Stimulated activated CD4-positive, alpha-beta T cell treated with anti-CD3 and anti-CD28 coated beads, Interleukin-1b, Interleukin-23, amount 100 ng/mL, for 24 hours (primary cell): ENCODE data around the gene NF2.

Experiments
- DNase-seq, 4 experiments: peaks; one replicate each; pipeline ENCODE4 v3.0.0-alpha.2; 2020; ENCODE audit warnings: low read depth in 4 of 4, low spot score in 1 of 4

Gene NF2

DNA sequence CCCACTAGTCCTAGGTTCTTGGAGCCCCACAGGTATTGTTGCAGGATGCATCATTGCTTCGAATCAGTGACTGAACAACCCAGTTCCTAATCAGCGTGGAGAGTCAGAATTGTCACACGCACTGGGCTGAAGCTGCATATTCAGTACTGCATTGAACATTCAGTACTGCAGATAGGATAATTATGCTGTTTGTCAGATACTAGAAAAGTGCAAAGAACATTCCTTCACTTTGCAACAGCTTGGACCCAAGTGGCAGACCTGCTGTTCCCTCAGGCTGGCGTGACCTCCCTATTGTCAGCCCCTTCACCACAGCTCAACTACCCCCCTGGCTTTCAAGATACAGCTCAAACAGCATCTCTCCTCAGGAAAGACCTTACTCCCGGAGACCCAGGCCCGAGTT lies 27.6 kb downstream of the NF2 start:
- DNase-seq, result no peak

- DNase-seq, result no peak
Observed at GRCh38 chr22:29631725-29632124, 28.3 kb downstream of the NF2 start.

DNA sequence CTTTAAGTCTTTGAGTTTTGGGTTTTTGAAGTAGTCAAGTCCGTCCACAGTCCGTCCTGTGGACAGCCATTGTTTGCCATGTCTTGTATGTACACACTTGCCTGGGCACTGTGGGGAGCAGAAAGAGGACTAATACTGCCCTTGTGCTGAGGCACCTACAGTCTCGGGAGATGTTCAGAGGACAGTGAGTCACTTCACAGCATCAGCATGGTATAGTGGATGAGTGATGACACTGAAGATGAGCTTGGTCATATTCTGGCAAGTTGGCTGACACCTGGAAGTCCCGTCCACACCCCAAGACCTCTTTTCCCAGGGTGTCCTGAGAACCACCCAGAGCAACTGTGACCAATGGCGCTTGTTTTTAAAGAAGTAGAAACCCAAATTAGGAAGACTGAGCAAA lies 29.2 kb downstream of the NF2 start:
- DNase-seq, result no peak

DNA sequence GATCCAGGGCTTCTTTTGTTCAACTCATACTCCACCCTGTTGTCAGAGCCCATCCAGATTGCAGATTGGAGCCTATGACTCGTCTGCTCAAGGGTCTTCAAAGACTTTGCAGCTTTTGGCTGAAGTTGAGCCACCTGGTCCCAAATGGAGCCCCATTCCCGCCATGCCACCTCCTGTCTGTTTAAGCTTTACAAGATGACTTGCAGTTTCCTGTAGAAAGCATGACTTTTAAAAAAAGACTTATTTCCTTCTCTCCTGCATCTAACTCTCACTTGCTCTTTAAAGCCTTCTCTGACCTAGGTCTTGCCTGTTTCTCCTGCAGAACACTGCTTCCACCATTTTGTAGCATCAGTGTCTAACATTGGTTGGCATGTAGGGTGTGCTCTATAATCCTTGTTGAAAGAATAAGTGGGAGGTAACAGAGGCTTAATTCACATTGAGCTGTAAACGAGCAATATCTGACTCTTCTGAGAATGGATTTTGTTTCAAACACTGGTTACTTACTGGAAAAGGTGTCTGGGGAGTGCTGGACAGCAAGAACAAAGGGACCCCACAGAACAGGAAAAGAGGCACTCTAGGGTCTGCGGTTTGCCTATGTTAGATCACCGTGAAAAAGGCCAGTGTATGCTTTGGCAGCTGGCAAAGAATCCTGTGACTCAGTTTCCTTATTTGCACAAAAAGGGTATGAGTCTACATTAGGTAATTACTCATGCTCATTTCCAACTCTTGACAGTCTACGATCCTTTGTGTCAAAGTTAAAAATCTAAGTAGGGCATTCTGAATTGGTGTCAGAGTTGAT lies 30.3 kb downstream of the NF2 start:
- DNase-seq, result no peak

- DNase-seq, result no peak
Observed at GRCh38 chr22:29634847-29635246, 31.4 kb downstream of the NF2 start.

GRCh38 chr22:29635734-29636357 lies 32.4 kb downstream of the NF2 start:
- DNase-seq, result no peak

DNA sequence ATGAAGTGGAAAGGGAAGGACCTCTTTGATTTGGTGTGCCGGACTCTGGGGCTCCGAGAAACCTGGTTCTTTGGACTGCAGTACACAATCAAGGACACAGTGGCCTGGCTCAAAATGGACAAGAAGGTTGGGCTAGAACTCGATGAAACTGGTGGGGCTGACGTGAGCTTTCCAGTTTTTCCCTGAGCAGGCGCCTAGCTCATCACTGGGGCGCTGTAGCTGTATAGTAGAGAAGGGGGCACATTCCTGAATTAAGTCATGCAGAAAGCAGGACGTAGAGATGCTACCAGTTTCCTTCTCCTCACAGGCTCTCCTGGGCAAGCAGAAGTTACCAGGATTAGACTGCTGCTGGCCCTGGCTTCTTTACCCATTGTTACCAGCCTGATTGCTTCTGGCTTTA lies 33.3 kb downstream of the NF2 start:
- no peak for DNase-seq

DNA sequence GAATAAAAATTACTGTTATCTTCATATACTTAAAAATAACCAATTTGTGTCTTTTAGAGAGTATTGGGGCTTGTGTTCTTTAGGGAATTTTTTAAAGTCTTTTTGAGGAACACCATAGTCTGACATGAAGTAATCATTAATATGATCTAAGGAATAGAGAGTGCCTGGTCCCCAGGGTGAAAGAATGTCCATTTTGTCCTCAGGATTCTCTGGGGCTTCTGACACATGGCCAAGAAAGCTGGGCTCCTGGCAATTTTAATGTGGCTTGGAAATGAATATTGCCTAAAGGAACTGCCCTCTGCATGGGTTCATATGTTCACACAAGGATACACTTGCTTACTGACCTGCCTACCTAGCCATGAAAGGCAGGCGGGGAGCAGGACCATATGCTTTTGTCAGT lies 33.7 kb downstream of the NF2 start:
- no peak for DNase-seq

GRCh38 chr22:29638678-29639077 lies 35.2 kb downstream of the NF2 start:
- no peak for DNase-seq

- no peak for DNase-seq
Observed at GRCh38 chr22:29639096-29639495, 35.7 kb downstream of the NF2 start.

- DNase-seq, result no peak
Observed at GRCh38 chr22:29641042-29641699, 37.7 kb downstream of the NF2 start.

DNA sequence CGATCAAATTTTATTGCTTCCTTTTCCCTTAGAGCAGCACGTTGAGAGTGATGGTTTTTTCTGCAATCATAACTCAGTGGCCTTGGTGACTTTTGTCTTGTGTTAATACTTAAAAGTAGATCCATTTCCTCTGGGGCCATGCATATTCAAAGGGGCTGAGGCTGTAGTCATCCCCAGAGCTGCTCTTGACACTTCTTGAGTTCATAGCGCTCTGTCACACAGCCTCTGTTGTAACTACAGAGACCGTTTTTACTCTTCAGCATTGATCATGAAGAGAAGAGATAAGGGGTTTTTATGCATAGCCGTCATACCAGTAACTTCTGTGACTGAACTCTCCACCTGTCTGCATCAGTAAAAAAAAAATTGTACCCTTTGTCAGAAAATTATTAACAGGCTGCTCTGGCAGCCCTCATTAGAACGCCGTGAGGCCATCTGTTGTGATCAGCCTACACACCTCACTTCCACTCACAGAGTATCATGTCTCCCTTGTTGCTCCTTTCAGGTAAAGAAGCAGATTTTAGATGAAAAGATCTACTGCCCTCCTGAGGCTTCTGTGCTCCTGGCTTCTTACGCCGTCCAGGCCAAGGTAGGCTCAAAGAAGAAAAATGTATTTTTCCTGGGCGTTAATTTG lies 38.4 kb downstream of the NF2 start:
- no peak for DNase-seq

DNA sequence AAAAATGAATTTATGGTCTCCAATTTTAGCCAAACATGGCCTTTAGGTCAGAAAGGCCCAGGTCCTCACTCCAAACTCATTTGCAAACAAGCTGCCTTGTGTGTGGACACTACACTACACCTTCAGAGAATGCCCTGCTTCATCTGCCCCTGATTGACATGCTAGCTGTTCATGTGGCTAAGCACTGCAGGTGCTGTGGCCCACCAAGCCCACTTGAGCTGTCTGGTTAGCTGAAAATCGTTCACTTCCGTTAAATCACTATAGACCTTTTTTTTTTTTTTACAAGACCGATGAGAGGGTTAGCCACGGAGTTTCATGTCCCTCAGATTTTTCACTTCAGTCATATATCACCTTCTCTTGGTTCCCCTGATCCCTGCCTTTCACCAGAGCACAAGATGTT lies 39.3 kb downstream of the NF2 start:
- no peak for DNase-seq

DNA sequence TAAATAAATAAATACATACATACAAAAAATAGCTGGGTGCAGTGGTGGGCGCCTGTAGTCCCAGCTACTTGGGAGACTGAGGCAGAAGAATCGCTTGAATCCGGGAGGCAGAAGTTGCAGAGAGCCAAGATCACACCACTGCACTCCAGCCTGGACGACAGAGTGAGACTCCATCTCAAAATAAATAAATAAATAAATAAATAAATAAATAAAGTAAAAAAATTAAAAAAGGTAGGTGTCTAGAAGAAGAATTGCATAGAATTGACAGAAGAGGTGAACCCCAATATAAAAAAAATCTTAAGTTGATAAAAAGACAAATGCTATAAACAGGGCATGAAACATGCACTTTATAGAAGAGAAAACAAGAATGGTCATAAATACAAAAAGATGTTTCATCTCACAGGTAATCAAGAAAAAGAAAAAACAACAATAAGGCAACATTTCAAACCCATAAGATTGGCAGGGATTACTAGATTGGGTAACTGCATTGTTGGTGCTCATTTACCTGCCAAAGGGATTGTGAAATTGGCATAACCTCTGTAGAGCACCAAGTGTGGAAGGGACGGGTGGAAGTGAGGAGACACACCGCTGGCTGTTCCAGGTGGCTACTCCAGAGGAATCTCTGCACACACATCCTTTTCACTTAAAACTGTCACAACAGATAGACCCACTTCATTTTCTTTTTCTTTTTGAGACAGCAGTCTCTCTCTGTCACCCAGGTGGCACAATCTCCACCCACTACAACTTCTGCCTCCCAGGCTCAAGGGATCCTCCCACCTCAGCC lies 44.7 kb downstream of the NF2 start:
- no peak for DNase-seq

- no peak for DNase-seq
Observed at GRCh38 chr22:29650370-29650769, 46.9 kb downstream of the NF2 start.

DNA sequence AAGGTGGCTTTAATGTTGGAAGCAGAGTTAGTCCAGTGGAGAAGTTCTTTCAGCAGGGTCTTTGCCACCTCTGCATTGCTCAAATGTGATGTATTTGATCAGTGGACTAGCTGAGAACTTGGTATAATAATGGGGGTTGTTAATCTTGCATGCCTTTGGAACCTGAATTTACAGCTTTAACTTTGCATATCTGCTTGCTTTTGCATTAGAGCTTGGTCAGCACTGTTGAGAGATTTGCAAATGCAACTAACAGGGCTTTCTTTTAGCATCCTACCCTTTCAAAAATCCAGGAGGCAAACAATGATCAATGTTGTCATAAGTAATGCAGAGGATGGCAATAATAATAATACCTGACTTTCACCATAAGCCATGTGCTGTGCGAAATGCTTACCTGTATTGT lies 48.2 kb downstream of the NF2 start:
- no peak for DNase-seq

GRCh38 chr22:29654420-29654819 lies 51.0 kb downstream of the NF2 start:
- no peak for DNase-seq

DNA sequence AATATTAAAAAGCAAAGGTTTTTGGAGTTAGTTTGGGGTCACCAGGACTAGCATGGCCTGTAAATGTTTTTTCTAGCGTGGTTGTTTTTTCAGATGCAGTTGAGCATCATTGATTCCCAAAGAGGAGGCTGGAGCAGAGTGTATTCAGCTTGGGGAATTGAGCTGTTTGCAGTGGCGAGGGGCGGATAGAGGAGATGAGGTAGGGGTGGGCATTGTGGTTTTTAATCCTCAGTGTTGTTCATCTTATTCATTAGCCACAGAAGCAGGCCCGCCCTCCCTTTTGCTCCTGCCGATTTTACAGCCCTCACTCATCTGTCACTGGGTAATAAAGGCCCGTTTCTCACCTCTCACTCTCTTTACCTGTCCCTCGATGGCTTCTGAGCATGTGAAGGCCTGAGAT lies 51.4 kb downstream of the NF2 start:
- DNase-seq, result no peak

- DNase-seq, result no peak
Observed at GRCh38 chr22:29658176-29658575, 54.7 kb downstream of the NF2 start.

- DNase-seq, result no peak
Observed at GRCh38 chr22:29660021-29660420, 56.6 kb downstream of the NF2 start.

DNA sequence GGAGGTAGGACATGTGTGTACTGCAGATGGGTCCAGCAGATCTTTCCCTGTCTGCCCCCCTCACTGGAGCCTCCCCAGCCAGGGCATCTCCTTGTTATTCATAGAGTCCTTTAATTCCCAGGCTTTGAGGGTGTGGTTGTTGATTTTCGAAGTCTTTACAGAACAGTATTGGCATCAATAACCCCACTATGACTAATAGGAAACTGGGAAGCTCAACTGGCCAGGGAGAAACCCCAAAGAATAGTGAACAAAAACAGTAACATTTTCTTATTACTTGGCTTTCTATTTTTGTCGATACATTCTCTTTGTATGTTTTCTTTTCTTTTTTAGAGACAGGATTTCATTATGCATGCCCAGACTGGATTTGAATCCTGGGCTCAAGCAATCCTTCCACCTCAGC lies 57.9 kb downstream of the NF2 start:
- DNase-seq, result no peak
